NCI-H345 treated with DMSO at 0.1 percent for 48 hours (cell line): ENCODE measurements around the gene NRROS.
"Not testable (repeated sequence)": the region's sequence is repeated elsewhere in the genome, so short reads cannot be mapped to it uniquely, and the experiment has no call there.

Source experiments
- DNase-seq: peaks from one replicate; lab custom pipeline; 2025; ENCODE audit not compliant: unreplicated experiment; lab: John Stamatoyannopoulos, UW

Gene NRROS

DNA sequence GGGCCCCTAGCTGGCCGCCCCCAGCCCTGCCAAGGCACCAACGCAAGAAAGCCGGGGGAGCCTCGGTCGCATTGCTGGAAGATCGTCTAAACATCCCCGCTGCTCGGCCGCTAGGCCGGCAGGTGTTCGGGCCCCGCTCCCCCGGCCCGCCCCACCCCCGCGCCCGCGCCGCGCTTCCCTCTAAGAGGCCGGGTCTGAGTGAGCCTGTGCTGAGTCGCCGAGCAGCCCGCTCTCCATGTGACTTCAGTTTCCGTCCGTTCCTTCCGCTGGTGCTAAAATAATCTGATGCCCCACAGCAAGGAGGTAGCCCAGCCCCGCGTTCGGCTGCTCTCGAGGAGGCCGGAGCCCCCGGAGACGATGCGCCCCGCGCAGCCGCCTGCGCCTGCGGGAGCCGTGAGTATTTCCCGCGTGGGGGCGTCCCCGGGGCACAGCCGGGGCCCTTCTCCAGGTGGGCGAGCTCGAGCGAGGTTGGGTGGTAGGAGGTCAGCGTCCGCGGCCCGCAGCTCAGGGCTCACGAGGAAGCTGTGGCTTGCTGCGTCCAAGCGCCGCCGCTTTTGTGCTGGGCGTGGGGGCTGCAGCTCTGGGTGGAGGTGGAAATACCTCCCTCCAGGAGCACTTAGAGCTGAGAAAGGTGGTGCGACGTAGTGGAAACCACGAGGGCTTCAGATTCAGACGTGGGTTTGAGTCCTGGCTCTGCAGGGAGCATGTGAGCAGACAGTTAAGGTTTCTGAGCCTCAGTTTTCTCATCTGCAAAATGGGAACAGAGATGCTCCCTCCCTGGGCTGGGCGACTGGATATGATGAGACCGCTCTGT is at the start of gene NRROS:
NRROS (plus strand) TSS at position 212 of the 814 bp plus-strand sequence. CDS start 14,846 bp downstream, outside the sequence.
- DNase-seq = peak; percentile 48

DNA sequence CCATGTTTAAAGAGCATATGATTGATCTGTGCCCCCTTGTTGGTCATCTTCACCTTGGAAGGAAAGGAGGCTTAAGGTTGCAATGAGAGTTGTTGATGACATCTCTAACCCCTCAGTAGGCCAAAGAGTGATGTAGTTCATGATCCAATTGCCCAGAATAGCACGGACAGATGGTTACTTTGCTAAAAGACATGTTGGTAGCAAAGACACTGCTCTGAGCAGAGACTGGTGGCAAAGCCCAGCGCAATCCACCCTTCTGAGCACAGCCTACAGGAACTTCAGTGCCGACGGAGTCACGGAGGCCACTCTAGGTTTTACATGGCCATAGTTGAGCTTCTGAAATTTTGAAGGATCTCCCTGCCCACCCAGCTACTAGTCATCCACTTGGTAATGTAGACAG is 49.2 kb upstream of the NRROS start:
- no peak for DNase-seq

DNA sequence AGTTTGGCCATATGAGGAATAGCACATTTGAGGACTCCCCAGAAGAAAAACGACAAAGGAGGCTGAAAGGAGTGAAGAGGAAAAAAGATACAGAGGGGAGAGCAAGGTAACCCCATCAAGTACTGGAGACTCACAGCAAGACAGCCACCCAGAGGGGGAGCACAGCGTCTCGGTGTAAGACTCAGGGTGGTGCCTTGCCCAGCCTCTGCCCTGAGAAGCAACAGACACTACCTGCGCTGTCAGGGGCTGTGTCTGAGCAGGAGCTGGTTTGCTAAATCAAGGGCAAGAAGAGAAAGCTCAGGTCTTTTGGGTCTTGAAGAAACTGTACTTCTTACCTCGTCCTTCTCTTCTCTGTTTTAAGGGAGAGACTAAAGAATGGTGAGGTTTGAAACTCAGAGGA is 43.1 kb upstream of the NRROS start:
- DNase-seq = no peak

DNA sequence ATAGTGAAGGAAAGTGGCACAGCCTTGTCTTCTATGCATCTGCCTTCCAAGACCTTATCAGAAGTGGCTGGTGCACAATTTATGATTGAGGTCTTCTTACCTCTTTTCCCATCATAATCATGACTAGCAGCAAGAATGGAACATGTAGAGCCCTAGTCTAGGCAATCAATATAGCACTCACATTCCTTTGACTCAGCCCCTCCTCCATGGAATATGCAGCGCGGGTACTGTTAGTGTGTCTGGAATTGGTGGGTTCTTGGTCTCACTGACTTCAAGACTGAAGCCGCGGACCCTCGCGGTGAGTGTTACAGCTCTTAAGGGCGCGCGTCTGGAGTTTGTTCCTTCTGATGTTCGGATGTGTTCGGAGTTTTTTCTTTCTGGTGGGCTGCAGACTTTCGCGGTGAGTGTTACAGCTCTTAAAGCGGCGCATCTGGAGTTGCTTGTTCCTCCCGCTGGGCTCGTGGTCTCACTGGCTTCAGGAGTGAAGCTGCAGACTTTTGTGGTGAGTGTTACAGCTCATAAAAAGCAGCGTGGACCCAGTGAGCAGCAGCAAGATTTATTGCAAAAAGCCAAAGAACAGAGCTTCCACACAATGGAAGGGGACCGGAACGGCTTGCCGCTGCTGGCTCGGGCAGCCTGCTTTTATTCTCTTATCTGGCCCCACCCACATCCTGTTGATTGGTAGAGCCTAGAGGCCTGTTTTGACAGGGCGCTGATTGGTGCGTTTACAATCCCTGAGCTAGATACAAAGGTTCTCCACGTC is 41.3 kb upstream of the NRROS start:
- DNase-seq = not testable (repeated sequence)

DNA sequence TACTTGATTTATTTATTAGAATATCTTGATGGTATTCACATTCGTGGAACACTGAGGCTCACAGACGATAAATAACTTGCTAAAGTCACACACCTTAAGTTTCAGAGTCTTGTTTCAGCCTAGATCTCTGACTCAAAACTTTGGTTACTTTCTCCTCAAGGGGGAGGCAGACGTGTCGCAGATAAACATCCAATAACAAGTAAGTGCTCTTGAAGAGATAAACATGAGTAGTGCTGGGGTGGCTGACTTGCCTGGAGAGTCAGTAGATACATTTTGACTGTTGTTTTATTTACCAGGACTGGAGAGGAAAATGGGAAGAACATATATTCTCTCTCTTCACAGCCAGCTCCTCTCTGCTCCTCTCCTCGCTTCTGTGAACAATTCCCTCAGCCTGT is 39.8 kb upstream of the NRROS start:
- DNase-seq = no peak

DNA sequence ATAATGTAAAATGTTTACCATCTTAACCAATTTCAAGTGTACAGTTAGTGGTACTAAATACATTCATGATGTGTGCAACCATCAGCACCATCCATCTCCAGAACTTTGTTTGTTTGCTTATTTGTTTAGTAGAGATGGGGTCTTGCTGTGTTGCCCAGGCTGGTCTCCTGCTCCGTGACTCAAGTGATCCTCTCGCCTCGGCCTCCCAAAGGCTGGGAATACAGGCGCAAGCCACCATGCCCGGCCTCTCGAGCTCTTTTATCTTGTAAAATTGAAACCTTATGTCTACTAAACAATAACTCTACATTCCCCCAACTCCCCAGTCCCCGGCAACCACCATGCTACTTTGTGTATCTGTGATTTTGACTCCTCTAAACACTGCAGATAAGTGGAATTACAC is 39.1 kb upstream of the NRROS start:
- DNase-seq = no peak

DNA sequence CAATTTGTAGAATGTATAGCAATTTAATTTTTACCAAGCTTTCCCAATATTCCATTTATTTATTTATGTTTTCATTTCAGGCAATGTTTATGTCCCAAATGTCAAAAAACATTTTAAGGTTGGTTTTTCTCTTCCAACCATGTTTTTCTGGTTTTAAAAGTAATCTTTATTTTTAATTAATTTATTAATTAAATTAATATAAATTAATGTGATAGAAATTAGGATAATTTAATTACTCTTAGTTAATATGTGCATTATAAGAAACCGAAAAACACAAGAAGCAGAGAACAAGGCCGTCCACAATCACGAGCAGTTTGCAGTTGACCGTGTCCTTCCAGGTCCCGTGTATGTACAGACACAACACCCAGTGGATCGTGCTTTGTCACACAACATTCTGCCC is 36.8 kb upstream of the NRROS start:
- DNase-seq = no peak

DNA sequence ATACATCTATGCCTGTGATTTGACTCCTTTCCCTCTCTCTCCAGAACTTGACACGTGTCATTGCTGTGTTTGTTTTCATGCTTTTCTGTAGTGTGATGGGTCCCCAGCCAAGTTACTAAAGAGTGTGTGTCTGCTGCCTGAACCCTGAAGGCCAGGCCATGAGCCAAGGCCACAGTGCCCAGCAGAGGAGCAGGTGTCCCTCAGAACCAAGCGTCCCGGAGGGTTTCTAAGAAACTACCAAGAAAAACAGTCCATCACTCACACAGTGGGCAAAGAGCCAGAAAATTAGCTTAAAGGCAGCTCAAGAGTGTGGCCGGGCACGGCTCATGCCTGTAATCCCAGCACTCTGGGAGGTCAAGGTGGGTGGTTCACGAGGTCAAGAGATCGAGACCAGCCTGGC is 35.8 kb upstream of the NRROS start:
- DNase-seq = no peak

DNA sequence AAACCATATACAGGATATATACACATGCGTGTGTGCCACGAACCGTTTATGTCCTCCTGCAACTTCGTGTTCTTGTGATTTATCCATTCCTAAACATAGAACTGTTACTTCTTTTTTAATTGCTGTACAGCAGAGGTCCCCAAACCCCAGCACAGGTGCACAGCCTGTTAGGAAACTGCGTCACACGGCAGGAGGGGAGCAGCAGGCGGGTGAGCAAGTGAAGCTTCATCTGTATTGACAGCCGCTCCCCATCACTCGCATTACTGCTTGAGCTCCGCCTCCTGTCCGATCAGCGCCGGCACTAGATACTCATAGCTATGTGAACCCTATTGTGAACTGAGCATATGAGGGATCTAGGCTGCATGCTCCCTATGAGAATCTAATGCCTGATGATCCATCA is 34.9 kb upstream of the NRROS start:
- DNase-seq = no peak

DNA sequence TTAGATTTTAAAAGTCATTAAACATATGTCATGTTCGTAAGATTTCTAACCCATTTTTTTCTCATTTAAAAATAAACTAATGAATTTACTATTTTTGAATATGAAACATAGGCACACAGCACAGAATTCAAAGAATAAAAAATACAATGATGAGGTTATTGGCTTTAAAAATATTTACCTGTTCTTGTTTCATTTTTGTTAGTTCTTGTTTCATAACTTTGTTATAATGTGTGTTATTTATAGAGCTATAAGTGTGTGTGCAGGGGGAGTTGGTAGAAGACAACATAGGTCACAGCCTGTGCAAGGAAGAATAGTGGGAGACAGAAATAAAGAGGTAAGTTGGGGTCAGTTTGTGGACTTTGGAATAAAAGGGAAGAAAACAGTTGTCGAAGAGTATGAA is 30.8 kb upstream of the NRROS start:
- no peak for DNase-seq

DNA sequence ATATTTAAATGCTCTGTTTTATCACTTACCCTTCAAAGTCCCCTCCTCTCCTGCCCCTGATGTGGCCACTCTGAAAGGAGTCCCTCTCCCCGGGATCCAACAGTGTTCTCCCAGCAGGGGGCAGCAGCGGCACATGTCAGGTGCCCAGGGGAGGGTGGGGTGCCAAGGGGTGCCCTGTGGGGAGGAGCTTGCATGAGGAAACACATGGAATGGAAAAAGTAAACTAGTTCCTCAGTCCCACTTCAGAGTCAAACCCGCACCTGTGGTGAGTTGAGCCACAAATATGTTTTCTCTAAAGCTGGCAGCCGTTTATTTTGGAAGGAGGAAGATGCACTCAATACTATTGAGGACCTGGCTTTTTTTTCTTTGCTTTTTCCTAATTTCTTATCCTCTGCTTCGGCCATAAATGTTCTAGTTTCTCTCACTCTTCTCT is 30.1 kb upstream of the NRROS start:
- peak; percentile 75 for DNase-seq

DNA sequence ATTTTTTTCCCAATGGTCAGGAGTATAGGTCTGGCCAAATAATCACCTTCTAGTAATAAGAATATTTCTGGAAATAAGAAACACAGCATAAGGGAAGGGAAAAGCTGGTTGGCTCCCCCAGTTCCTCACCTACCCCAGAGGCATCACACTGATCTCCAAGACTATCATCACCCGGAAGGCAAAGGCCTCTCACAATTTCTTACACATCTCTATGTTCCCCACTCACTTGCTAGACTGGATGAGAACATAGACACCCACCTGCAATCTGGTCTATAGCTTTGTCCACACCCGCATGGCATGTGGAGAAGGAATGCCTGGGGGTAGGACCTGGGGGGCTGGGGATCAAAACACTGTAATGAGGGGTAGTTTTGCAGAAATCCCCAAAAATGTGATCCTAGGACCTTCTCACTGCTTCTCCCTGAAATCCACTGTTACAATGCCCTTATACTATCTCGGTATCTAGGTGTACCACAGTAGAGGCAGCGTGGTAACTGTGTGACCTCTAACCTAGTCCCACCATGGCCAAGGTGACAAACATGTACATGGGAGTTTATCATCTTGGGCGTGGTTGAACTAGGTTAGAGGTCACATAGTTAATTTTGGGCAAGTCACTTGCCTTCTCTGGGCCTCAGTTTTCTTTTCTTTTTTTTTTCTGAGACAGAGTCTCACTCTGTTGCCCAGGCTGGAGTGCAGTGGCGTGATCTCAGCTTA is 29.5 kb upstream of the NRROS start:
- DNase-seq = no peak

DNA sequence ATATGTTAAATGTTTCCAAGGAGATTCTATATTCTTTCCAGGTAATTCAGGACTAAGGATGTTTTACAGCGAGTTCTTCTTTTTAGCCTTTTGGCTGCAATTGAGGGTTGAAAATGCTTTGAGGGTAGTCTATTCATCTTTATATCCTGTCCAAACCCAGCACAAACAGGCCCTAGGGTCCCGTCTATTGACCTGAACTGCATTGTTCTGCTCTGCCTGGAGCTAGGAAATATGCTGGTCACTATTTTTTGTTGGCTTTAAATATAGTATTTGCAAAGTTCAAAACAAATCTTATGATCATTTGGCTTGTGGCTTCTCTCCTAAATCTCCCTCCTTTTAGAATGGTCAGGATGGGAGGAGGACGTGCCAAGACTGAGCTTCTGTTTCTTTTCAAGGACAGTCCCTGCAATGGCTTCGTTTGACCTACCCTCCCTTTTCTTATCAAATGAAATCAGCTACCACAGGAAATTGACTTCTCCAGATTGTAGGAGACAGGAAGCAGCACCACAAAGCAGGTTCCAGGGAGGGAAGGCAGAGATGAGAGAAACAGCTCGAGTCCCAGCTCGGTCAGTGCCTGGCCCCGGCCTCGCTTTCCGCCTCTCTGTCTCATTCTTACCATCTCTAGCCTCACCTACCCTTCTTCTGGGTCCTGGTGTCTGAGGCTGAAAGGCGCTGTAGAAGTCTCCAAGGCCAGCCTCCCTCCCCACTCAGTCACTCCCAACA is 27.6 kb upstream of the NRROS start:
- DNase-seq = no peak

DNA sequence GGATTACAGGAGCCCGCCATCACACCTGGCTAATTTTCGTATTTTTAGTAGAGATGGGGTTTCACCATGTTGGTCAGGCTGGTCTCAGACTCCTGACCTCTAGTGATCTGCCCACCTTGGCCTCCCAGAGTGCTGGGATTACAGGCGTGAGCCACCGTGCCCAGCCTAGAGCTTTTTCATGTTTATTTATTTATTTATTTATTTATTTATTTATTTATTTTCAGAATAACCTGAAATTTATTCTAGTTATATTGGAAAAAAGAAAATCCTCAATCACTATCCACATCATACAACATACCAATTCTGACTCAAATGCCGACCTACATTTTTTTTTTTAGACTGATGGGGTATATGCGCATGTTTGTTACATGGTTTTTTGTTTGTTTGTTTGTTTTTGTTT is 24.3 kb upstream of the NRROS start:
- not testable (repeated sequence) for DNase-seq

DNA sequence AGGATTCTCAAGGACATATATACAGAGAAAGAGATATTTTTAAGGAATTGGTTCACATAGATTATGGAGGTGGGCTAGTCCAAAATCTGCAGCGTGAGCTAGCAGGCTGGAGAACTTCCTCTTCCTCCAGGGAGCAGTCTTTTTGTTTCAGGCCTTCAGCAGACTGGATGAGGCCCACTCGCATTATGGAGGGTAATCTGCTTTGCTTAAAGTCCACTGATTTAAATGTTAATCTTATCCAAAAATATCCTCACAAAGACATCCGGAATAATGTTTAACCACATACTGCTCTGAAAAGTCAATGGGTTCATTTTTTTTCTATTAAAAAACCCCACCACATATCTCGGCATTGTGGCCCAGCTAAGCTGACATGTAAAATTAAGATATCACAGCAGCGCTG is 22.2 kb upstream of the NRROS start:
- no peak for DNase-seq

DNA sequence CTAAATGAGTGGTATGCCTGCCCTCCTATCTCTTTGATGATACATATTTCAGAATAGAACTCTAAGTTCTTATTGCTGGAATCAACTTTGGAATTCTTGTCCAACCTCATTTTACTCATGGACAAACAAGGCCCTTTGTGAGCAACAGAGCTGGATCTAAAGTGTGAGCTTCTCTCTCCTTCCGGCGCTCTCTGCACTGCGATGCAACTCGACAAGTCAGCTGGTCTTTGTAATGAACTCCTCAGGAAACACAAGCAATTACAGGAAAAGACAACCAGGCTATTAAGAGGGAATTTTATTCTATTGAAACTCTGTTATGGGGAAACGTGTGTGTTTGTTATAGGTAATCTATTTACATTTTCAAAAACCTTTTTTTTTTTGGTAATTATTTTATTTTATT is 20.3 kb upstream of the NRROS start:
- DNase-seq = no peak

DNA sequence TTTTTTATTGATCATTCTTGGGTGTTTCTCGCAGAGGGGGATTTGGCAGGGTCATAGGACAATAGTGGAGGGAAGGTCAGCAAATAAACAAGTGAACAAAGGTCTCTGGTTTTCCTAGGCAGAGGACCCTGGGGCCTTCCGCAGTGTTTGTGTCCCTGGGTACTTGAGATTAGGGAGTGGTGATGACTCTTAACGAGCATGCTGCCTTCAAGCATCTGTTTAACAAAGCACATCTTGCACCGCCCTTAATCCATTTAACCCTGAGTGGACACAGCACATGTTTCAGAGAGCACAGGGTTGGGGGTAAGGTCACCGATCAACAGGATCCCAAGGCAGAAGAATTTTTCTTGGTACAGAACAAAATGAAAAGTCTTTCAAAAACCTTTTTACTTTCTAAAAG is 19.9 kb upstream of the NRROS start:
- DNase-seq = not testable (repeated sequence)

DNA sequence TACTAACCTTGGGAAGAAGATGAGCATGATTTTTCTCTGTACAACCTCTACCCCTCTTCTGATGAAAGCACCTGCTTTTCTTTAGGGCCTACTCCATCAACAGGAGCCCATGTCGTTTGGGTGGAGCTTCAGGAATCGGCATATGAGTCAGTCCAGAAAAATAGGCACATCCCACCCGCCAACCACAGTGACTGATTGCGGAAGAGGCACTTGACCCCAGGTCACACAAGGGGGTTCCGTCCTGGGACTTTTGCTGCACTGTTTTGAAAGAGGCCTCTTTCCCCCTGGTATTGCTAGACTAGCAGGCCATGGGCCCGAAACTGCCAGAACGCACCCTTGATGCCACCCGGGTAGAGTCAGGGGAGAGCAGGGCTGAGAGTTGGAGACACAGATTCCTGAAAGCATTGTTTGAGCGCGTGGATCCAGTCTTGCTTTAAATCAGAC is 19.3 kb upstream of the NRROS start:
- no peak for DNase-seq

DNA sequence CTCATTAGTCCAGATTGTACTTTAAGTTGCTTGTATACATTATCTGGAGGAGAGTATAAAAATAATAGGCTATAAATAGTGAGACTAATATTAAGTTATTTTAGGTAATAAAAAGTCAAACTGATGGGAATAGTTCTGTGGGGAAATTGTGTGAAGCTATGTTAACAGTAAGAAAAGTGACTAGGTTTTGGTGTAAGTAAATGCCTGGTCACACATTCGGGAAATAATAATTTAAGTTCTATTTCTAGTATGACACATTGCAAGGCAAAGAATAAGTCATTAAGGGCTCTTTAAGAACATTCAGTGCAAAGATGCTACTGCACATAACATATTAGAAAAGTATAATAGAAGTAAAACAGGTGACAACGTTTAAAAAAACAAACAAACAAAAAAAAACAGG is 18.8 kb upstream of the NRROS start:
- DNase-seq = no peak

DNA sequence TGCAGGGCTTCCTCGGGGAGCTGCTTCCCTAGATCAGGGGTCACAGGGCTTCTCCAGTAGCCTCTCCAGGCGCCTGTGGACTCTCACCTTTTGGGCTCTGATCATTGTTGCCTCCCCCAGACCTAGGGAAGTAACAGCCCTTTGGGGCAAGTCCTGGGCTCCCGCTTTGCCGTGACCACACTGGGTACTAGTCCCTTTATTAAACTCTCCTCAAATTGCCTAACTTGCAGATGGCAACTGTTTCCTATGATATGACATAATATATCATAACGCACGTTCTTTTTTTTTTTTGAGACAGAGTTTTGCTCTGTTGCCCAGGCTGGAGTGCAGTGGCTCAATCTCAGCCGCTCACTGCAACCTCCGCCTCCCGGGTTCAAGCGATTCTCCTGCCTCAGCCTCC is 17.9 kb upstream of the NRROS start:
- no peak for DNase-seq
